SIG-M5 treated with dmso at 0.1 percent for 504 hours (cell line): ENCODE measurements around the gene MAST4.
"Not testable (repeated sequence)": the region's sequence is repeated elsewhere in the genome, so short reads cannot be mapped to it uniquely, and the experiment has no call there.

Experiments
- DNase-seq: peaks from one replicate; lab custom pipeline; 2025; ENCODE audit not compliant: unreplicated experiment; lab: John Stamatoyannopoulos, UW

MAST4 gene

GRCh38 chr5:67102708-67103107 is 506.5 kb downstream of the MAST4 start:
- DNase-seq: no peak

GRCh38 chr5:67104859-67105258 is 508.7 kb downstream of the MAST4 start:
- DNase-seq: no peak

GRCh38 chr5:67105270-67105669 is 509.1 kb downstream of the MAST4 start:
- no peak for DNase-seq

GRCh38 chr5:67106626-67107342 is 510.6 kb downstream of the MAST4 start:
- DNase-seq: no peak

DNA sequence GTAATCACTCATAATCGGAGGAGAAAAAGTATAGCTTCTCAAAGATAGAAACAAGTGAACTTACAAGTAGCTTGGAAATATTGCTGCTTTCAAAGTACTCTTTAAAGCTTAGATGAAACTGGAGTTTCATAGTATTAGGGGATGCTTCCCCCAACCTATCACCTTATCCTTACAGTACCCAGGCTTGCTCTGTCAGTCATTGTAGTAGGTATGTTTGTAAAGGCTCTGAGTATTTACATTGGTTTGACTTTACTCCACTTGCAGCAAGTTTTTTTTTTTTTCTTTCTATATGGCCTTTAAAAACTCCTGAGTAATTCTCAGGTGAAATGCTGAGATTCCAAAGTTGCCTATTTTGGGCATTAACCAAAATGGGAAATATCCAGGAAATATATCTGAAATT is 515.6 kb downstream of the MAST4 start:
- DNase-seq: no peak

- no peak for DNase-seq
Observed at GRCh38 chr5:67115246-67115645, 519.1 kb downstream of the MAST4 start.

GRCh38 chr5:67115817-67116216 is 519.6 kb downstream of the MAST4 start:
- no peak for DNase-seq

DNA sequence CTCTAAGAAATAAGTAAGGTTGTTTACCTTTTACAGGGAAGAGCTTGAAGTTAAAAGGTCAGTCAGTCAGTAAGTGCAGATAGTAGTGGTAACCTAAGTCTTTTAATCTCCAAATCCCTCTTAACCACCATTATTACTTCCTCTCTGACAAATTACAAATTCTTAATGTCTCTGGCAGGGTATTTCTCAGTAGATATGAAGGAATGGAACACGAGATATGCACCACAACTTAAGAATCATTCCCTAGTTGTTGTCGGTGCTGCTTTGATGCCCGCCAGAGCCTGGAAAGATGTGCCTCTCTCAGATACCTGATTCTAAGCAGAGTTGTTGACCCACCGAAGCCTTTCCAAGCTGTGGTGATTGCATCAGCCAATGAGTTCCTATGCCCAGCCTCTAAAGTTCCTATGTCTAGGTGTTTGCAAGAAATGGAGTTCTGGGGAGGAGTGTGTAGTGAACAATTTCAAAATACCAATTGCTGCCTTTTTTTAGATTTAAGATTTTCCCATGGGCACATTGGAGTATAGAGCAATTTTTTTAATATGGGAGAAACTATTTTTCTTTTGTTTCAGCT is 521.9 kb downstream of the MAST4 start:
- no peak for DNase-seq

DNA sequence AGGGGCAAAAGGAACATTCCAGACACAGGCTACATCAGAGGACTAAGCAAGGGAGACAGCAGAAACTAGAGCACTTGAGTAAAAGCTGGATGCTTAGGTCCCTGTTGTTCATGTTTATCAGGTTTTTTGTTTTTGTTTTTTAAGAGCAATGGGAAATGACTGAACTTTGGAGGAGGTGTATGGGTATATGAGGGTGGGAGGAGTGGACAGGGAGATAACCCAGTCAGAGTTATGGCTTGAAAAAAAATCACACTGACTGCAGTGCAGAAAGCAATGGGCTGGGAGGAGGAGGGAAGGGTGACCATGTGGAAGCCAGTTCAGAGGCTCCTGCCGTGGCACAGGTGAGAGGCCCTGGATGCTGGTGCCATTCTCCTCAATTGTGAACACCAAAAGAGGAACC is 522.8 kb downstream of the MAST4 start:
- DNase-seq: no peak

GRCh38 chr5:67120032-67120431 is 523.8 kb downstream of the MAST4 start:
- no peak for DNase-seq

GRCh38 chr5:67123819-67124218 is 527.6 kb downstream of the MAST4 start:
- no peak for DNase-seq

DNA sequence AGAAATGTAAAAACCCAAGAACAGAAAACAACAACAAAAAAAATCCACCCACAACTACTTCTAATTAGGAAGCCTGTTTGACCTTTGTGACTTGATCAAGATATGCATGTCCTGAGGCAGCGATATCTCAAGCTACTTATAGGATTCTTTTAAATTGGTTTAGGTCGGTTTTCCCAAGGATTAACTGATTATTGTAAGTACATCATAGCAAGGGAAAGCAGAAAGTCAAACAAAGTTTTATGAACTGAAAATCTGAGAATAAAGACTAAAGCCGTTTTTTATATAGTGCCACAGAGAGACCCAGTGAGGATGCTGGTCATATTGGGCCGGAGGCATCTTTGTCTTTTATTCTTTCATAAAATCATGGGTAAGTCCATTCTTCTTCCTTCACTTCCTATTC is 528.4 kb downstream of the MAST4 start:
- DNase-seq: no peak

GRCh38 chr5:67127347-67127895 is 531.2 kb downstream of the MAST4 start:
- DNase-seq: not testable (repeated sequence)

- no peak for DNase-seq
Observed at GRCh38 chr5:67129768-67130167, 533.6 kb downstream of the MAST4 start.

DNA sequence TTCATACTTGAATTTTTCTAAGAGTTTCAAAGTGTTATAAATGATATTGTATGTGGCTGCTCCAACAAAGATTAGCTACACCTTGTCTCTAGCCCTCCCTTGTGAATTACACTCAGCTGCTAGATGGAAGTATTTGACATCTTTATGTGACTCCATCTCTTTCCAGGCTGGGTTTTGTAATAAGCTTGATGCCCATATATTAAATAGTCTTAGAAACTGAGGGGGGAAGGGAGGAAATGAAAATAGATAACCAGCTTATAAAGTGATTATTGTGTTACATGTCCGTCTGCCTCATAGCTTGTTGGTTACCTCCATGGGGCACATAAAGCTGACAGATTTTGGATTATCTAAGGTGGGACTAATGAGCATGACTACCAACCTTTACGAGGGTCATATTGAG is 537.0 kb downstream of the MAST4 start:
- DNase-seq: no peak

DNA sequence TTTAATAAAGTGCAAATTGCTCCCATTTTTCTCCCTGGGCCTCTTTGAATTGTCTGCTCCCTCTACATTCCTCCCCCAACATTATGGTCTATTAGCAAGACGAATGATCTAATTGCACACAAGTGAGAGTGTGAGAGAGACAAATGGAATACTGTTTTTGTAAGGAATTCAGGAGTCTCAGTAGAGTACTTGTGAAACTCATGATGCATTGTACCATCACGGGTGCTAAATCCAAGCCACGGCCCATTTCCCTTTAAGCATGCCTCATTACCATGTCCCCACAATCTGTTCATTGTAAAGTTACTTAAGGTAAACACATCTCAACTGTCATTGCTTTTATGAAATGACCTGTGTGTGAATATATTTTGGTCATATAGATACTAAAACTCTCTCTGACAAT is 537.6 kb downstream of the MAST4 start:
- DNase-seq: no peak

GRCh38 chr5:67135381-67135984 is 539.3 kb downstream of the MAST4 start:
- DNase-seq: no peak

DNA sequence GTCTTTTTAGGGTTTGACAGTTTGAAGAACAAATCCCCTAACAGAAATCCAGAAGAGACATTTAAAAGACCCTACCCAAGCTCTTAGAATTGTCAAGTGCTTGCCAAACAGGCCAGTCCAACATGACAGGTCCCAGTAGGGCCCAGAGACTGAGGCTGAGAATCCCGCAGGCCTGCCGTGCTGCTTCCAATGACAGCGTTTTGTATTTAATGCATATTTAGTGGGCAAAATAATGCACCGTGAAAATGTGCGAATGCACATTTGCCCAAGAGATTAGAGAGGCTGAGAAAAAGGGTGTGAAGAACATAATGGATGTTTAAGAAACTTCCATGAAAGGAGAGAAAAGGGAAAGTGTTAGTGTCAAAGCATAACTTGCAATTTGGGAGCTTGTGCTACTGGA is 542.8 kb downstream of the MAST4 start:
- no peak for DNase-seq

DNA sequence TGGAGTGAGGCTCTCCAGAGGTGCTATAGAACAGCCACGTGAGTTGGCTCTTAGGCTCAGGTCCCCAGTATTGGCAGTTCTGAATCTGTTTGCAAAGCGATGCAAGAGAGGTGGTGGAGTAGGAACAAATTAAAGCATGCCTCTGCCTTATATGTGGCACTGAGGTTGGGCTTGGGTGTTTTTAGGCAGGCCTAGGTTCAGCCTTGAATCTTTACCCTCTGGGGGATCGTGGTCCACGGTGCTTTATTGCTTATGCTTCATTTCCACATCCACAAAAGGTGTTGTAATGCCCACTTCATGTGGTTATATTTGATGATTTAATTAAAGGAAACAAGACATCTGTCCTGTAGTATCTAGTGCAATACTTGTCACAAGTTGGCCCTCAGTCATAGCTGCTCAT is 544.2 kb downstream of the MAST4 start:
- no peak for DNase-seq

- no peak for DNase-seq
Observed at GRCh38 chr5:67141644-67142043, 545.5 kb downstream of the MAST4 start.

DNA sequence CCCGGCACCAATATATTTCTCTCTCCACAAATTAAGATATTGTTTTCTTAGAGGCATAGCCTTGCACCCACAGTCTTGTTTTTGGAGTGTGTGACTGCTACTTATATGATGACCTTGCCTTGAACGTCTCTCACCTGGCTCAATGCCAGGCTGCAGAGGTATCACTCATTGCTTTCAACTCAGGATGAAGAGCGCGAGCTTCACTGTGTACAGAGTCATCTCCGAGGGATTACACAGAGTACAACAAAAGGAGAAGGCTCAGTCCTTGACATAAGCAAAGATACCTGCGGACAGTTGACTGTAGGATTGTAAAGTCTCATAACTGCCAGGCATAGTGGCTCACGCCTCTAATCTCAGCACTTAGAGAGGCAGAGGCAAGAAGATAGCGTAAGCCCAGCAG is 546.6 kb downstream of the MAST4 start:
- DNase-seq: no peak

DNA sequence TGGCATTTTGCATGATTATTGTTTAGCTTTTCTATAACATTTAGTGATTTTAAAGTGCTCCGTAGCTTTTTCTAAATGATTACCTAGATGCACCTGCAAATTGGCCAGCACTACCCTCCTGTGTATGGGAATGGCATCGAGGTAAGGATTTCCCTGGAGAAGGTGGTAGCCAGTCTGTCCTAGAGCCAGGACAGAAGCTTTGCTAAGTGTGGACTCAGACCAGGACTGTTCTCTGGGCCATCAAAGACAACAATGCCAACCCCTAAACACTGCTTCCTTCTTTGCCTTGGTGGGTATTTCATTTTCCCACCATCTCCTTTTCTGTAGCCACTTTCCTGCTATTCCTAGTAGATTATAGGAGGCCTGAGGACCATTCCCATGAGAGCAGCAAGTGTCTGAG is 547.4 kb downstream of the MAST4 start:
- DNase-seq: no peak
